PC-9 (cell line): Measurements from ENCODE around the gene L3MBTL1. TPM values are rescaled to one million over a fixed set of nuclear protein-coding genes. Genes with fewer than 3 reads are reported as not detected.

Experiments
- BruUV-seq: library from RNA; stranded (reverse); fragments of 400-500 nt; replicated peaks from 2 replicates; lab custom pipeline; 2021; lab: Mats Ljungman, UMichigan
- CTCF ChIA-PET: fragments of 300-600 bp; sonication (Branson Sonifier 250); formaldehyde crosslinking; loops from one replicate; lab custom pipeline; 2022; ENCODE audit warnings: antibody characterized with exemption; lab: Charles Lee
- POLR2A ChIA-PET: fragments of 300-600 bp; sonication (Branson Sonifier 250); formaldehyde crosslinking; loops from one replicate; lab custom pipeline; 2022; ENCODE audit warnings: antibody characterized with exemption; ENCODE audit not compliant: unreplicated experiment; lab: Charles Lee
- DNase-seq, 2 experiments: peaks; one replicate each; pipeline versions ENCODE4 v3.0.0 to v3.0.0-alpha.2; 2015 to 2022; ENCODE audit warnings: mixed read lengths in 1 of 2
- H2AFZ ChIP-seq: fragments of 200-600 bp; sonication (generic); 2 replicates; pipeline ENCODE4 v1.8.1; 2017; ENCODE audit warnings: antibody characterized with exemption
- H3F3A ChIP-seq: fragments of 200-600 bp; sonication (generic); 2 replicates; pipeline ENCODE4 v1.8.1; 2017; ENCODE audit warnings: antibody characterized with exemption, mild to moderate bottlenecking, low read depth; ENCODE audit not compliant: insufficient read depth
- H3K27ac ChIP-seq: fragments of 200-600 bp; sonication (generic); 2 replicates; pipeline ENCODE4 v1.6.1; 2016; ENCODE audit warnings: mixed run types
- H3K27me3 ChIP-seq: fragments of 200-600 bp; sonication (generic); 2 replicates; pipeline ENCODE4 v1.6.1; 2016; ENCODE audit warnings: low read depth, mixed run types; ENCODE audit not compliant: insufficient read depth
- H3K36me3 ChIP-seq: fragments of 200-600 bp; sonication (generic); 2 replicates; pipeline ENCODE4 v1.6.1; 2016; ENCODE audit warnings: low read depth, mixed run types
- H3K4me1 ChIP-seq: fragments of 200-600 bp; sonication (generic); replicated peaks from 2 replicates; pipeline ENCODE4 v1.6.1; 2016; ENCODE audit warnings: mixed run types; ENCODE audit not compliant: insufficient read depth
- H3K4me2 ChIP-seq: fragments of 200-600 bp; sonication (generic); 2 replicates; pipeline ENCODE4 v1.6.1; 2017; ENCODE audit warnings: mixed run types
- H3K4me3 ChIP-seq: fragments of 200-600 bp; sonication (generic); 2 replicates; pipeline ENCODE4 v1.6.1; 2016; ENCODE audit warnings: mixed run types
- H3K79me2 ChIP-seq: fragments of 200-600 bp; sonication (generic); 2 replicates; pipeline ENCODE4 v1.6.1; 2017; ENCODE audit warnings: low read depth, mixed run types
- H3K9me2 ChIP-seq: fragments of 200-600 bp; sonication (generic); 2 replicates; pipeline ENCODE4 v1.8.1; 2017; ENCODE audit warnings: mild to moderate bottlenecking; ENCODE audit not compliant: insufficient read depth
- H3K9me3 ChIP-seq: fragments of 200-600 bp; sonication (generic); 2 replicates; pipeline ENCODE4 v1.8.1; 2016; ENCODE audit warnings: low read depth; ENCODE audit not compliant: insufficient read depth
- H4K20me1 ChIP-seq: fragments of 200-600 bp; sonication (generic); 2 replicates; pipeline ENCODE4 v1.8.1; 2017; ENCODE audit not compliant: insufficient read depth
- EZH2 ChIP-seq: fragments of 200-600 bp; sonication (generic); IDR thresholded peaks from 2 replicates; pipeline ENCODE4 v1.8.0; 2017; ENCODE audit warnings: antibody characterized with exemption, low read depth
- intact Hi-C: fragments of 100-400 bp; cut with micrococcal nuclease; formaldehyde crosslinking; loops from one replicate; pipeline ENCODE4 v1.10.0; 2022; ENCODE audit not compliant: unreplicated experiment
- total RNA-seq: library from RNA; stranded (reverse); gene quantifications from 2 replicates; pipeline ENCODE4 v1.2.3, GENCODE V29; 2021
- TF ChIP-seq, protein P1 (sequence below): fragments of 200-600 bp; sonication (generic); conservative IDR thresholded peaks from 2 replicates; pipeline ENCODE4 v1.6.1; 2017; ENCODE audit warnings: mixed run types, antibody characterized with exemption, mild to moderate bottlenecking, moderate library complexity

Gene L3MBTL1
- total RNA-seq, 1 experiment from 2014 or later: 34.9 TPM

DNA sequence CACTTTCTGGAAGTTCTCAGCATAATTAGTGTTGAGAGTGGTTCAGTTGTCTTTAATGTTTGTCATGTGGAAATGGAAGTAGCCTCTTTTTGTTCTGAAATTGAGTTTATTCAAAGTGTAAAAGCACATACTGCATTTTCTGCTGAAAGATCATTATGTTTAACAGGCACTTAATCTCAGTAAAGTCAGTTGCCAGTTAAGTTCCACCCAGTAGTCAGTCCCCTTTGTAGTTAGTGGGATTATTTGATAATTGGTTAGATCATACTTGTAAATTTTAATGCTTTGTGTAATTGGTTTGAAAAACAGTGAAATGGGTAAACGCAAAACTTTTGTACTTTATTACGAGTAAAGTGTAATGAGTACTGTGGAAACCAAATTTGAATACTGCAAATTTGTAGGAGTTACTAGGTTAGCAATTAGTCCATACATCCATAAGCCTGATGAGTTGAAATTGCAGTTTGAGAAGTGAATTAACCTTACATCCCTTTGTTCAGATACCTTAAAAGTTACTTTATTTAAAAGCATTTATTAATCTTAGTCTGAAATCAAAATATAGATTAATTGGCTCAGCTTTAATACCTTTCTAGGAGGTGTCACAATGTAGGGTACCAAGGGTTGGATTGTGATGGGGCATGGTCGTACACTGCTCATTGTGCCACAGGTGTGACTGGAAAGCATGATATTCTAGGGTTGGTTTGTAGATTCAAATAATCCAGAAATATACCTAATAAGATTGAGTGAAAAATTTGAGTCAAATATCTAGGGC, 45.4 kb upstream of the L3MBTL1 start:
- H3K4me2 ChIP-seq: no peak overlapping the region

DNA sequence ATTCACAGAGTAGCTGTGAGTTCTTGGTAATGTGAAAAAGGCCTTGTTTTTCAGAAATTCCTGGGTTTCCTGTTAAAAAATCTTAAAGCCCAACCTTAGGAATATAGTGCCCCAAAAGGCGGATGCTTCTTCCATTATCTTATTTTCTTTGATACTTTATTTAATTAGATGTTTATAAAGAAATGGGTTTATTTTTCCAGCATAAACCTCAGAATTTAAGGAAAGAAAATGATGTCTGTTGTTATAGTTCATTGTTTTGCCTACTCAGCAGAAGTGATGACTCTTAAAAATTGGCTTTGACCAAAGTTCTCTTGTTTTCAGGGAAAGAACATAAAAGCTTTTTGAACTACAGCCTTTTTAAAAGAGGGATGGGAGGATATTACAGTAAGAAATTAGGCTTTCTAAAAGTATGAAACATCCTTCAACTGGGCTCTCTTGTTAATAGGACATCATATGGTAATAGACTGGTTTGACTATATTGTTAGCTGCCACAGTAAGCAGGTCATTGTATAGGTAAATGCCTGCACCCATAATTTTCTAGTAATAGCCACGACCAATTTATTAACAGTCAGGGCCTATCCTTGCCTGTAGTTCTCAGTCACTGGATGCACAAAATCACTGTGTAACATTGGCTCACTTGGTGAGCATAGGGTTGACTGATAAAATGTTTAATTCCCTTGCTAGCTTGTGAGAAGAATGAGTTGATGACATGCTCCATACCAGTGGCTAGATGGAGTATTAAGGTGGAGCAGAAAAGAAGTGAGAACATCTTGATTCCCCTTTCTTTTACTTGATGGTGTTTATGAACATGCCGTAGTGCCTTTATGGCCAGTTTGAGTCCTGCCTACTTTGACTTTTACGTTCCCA, 44.6 kb upstream of the L3MBTL1 start:
- Histone ChIP-seq H3K79me2 (peaks cover 51% of the 10 kb centered on the region), H3K4me1 (peaks cover 10% of the 10 kb centered on the region), H3K9me2 (no peaks in the 10 kb centered on the region), H3F3A (peaks cover 77% of the 10 kb centered on the region), H3K27me3 (no peaks in the 10 kb centered on the region), H3K4me2 (no peak overlapping the region), H3K27ac (no peak overlapping the region), H4K20me1 (peaks cover 75% of the 10 kb centered on the region), H2AFZ (no peak overlapping the region), H3K36me3 (peaks cover 66% of the 10 kb centered on the region), H3K4me3 (no peak overlapping the region), H3K9me3 (no peaks in the 10 kb centered on the region)
- BruUV-seq: no TSS peak
- DNase-seq: no peak
- intact Hi-C loops: no loop called here
- POLR2A ChIA-PET: no interaction called here
- TF ChIP-seq, protein P1, sequence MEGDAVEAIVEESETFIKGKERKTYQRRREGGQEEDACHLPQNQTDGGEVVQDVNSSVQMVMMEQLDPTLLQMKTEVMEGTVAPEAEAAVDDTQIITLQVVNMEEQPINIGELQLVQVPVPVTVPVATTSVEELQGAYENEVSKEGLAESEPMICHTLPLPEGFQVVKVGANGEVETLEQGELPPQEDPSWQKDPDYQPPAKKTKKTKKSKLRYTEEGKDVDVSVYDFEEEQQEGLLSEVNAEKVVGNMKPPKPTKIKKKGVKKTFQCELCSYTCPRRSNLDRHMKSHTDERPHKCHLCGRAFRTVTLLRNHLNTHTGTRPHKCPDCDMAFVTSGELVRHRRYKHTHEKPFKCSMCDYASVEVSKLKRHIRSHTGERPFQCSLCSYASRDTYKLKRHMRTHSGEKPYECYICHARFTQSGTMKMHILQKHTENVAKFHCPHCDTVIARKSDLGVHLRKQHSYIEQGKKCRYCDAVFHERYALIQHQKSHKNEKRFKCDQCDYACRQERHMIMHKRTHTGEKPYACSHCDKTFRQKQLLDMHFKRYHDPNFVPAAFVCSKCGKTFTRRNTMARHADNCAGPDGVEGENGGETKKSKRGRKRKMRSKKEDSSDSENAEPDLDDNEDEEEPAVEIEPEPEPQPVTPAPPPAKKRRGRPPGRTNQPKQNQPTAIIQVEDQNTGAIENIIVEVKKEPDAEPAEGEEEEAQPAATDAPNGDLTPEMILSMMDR: no peak
- no peak for TF ChIP-seq EZH2
- CTCF ChIA-PET: no interaction called here

More for the DNA sequence above, 45.4 kb upstream of the L3MBTL1 start:
- Histone ChIP-seq H3K27me3 (no peaks in the 10 kb centered on the region), H3K4me3 (no peak overlapping the region), H4K20me1 (peaks cover 70% of the 10 kb centered on the region), H3F3A (peaks cover 77% of the 10 kb centered on the region), H3K27ac (peak overlapping the region; percentile 8; the same call in 1 of the 2 replicates), H3K79me2 (peaks cover 52% of the 10 kb centered on the region), H3K4me1 (peaks cover 10% of the 10 kb centered on the region), H3K9me2 (no peaks in the 10 kb centered on the region), H3K36me3 (peaks cover 66% of the 10 kb centered on the region), H3K9me3 (no peaks in the 10 kb centered on the region), H2AFZ (no peak overlapping the region)
- POLR2A ChIA-PET: no interaction called here
- BruUV-seq: no TSS peak
- CTCF ChIA-PET: no interaction called here
- no peak for DNase-seq
- TF ChIP-seq, protein P1: no peak
- no peak for TF ChIP-seq EZH2
- intact Hi-C loops: no loop called here

DNA sequence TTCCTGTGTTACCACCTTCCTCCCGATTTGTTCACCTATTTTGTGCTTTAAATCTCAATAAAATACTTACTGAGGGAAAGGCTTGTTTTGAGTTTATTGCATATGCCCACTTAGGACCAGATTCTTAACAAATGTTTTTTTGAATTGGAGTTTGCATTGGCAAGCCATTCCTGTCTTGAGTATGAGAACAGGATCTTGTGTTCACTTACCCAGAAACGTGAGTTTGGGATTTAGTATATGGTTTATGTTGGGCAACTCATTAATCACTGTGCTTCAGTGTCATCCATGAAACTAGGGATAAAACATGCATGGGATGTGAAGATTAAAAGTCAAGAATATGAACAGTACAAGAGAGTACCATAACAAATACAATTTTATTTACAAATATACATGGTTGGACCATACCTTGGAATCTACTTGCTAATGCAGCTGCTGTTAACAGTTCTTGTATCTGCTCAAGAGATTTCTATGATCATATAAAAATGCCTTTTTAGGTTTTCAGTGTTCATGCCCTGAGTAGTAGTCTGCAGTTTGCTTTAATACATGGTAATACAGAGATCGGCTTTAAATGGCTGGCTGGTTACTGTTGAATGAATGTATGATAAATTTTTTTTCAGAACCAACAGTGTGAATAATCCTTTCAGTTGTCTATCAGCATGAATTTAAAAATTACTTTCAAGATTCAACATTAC, 43.8 kb upstream of the L3MBTL1 start:
- Histone ChIP-seq H2AFZ (no peak overlapping the region), H3K36me3 (peaks cover 66% of the 10 kb centered on the region), H4K20me1 (peaks cover 75% of the 10 kb centered on the region), H3K4me2 (no peak overlapping the region), H3K9me3 (no peaks in the 10 kb centered on the region), H3K4me3 (no peak overlapping the region), H3F3A (peaks cover 82% of the 10 kb centered on the region), H3K9me2 (no peaks in the 10 kb centered on the region), H3K79me2 (peaks cover 44% of the 10 kb centered on the region), H3K4me1 (peaks cover 10% of the 10 kb centered on the region), H3K27ac (no peak overlapping the region), H3K27me3 (no peaks in the 10 kb centered on the region)
- no peak for TF ChIP-seq EZH2
- TF ChIP-seq, protein P1: no peak
- intact Hi-C loops: no loop called here
- BruUV-seq: no TSS peak
- no peak for DNase-seq
- CTCF ChIA-PET: no interaction called here
- POLR2A ChIA-PET: interaction anchor here (0.6 kb wide), 1 partner anchor 9 kb away, joined by 3 read pairs; no protein-coding TSS in a partner anchor
